ENCODE results near the gene TCEANC.
"Not testable (repeated sequence)": the region's sequence is repeated elsewhere in the genome, so short reads cannot be mapped to it uniquely, and the experiment has no call there.

Gene TCEANC

GRCh38 chrX:13652850-13653693 is at the start of gene TCEANC:
Gene TCEANC, plus strand, starts transcription at chrX:13653141. Its CDS starts 9,368 bp downstream, at chrX:13662509.
- Histone ChIP-seq H3K4me3 (peak within 1 kb of the TSS; percentile 44 to 60 (median 53)), H3K27ac (peak within 1 kb of the TSS; percentile 22 to 96 (median 90))

DNA sequence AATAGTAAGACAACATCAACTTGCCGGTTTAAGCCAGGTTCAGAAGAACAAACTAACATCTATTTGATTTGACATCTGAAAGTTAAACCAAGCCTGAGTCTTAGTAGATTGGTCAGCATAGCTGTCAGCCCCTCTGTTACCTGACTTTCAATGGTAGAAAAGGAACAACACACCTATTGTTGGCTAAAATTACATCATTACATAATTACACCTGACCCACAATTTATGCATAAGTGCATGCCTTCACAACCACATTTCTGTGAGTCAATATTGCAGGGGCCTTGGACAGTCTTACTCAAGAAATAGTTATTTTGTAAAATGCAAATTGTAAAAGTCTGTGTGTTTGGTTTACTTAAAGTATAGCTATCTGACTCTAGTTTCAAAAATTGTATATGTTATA is 47.3 kb upstream of the TCEANC start:
- Histone ChIP-seq H3K27ac (no peak overlapping the region), H3K4me3 (no peak overlapping the region)

DNA sequence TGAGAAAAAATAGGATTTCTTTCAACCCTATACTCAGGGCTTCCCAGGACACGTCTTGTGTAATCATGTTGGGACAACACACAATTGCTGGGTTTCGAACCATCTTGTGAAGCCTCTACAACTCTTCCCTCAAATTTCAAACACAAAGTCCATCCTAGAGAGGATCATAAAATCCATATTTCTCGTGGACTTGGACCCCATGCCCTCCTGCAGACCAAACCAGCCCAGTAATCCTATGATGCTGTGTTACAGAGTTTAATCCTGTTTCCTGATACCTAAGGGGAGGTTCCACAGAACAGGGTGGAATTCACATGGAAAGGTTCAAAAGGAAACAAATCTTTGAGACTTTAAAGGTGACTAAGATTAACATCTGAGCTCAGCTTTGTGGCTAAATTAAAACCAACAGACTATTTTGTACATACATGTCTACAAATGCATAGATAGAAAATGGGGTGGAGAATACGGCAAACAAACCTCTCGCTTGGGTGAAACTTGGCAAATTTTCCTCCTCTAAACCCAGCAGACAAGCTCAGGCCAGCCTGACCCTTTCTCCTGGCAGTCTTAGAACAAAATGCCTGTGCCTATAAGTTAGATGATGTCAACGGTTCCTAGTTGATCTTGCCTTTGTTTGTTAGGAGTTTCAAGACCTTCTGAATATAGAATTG is 45.5 kb upstream of the TCEANC start:
- Histone ChIP-seq H3K27ac (no peak overlapping the region), H3K4me3 (no peak overlapping the region)

- no peak overlapping the region for H3K27ac ChIP-seq
- no peak overlapping the region for H3K4me3 ChIP-seq
Observed at GRCh38 chrX:13607996-13608365, 45.0 kb upstream of the TCEANC start.

DNA sequence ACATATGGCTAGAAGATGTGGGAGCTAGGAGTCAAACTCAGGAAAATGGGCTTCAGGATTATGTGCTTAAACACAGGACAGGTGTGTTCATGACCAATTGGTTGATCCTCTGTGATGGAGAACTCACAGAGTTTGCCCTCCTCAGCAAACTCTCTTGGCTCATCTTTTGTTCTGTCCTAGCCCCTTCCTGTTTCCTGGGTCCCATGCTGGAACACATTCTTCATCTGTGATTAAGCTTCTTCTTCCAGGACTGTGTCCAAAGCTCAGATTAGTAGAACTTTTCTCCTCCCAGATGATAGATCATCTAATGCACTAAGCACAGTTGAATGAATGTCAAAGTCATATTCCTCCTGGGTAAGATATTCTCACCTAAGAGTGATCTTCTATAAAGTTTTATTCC is 38.8 kb upstream of the TCEANC start:
- no peak overlapping the region for H3K27ac ChIP-seq
- H3K4me3 ChIP-seq, result no peak overlapping the region

GRCh38 chrX:13620207-13620606 is 32.7 kb upstream of the TCEANC start:
- no peak overlapping the region for H3K27ac ChIP-seq
- H3K4me3 ChIP-seq, result no peak overlapping the region

GRCh38 chrX:13622401-13622964 is 30.5 kb upstream of the TCEANC start:
- no peak overlapping the region for H3K27ac ChIP-seq
- no peak overlapping the region for H3K4me3 ChIP-seq

GRCh38 chrX:13627306-13627705 is 25.6 kb upstream of the TCEANC start:
- Histone ChIP-seq H3K27ac (no peak overlapping the region), H3K4me3 (no peak overlapping the region)

- not testable (repeated sequence) for H3K27ac ChIP-seq, H3K4me3 ChIP-seq
Observed at GRCh38 chrX:13637224-13637623, 15.7 kb upstream of the TCEANC start.

DNA sequence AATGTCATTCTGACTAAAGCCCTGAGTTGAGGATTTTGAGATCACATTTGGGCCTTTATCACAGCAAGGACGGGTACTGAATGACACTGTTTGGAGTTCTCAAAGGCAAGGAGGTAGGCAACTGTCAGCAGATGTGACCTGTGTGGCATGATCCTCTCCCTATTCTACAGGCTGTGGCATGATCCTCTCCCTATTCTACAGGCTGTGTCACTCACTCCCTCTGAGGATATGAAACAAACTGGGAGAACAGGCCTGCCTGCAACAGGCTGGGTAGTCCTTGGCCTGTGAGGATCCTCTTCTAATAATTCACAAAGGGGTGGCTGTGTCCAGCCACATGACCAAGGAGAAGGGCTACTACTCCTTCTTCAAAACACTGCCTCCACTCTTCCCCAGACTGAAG is 14.9 kb upstream of the TCEANC start:
- Histone ChIP-seq H3K4me3 (no peak overlapping the region), H3K27ac (no peak overlapping the region)

- Histone ChIP-seq H3K27ac (no peak overlapping the region), H3K4me3 (no peak overlapping the region)
Observed at GRCh38 chrX:13638826-13639225, 14.1 kb upstream of the TCEANC start.

DNA sequence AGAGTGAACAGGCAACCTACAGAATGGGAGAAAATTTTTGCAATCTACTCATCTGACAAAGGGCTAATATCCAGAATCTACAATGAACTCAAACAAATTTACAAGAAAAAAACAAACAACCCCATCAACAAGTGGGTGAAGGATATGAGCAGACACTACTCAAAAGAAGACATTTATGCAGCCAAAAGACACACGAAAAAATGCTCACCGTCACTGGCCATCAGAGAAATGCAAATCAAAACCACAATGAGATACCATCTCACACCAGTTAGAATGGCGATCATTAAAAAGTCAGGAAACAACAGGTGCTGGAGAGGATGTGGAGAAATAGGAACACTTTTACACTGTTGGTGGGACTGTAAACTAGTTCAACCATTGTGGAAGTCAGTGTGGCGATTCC is 11.3 kb upstream of the TCEANC start:
- not testable (repeated sequence) for H3K4me3 ChIP-seq, H3K27ac ChIP-seq

DNA sequence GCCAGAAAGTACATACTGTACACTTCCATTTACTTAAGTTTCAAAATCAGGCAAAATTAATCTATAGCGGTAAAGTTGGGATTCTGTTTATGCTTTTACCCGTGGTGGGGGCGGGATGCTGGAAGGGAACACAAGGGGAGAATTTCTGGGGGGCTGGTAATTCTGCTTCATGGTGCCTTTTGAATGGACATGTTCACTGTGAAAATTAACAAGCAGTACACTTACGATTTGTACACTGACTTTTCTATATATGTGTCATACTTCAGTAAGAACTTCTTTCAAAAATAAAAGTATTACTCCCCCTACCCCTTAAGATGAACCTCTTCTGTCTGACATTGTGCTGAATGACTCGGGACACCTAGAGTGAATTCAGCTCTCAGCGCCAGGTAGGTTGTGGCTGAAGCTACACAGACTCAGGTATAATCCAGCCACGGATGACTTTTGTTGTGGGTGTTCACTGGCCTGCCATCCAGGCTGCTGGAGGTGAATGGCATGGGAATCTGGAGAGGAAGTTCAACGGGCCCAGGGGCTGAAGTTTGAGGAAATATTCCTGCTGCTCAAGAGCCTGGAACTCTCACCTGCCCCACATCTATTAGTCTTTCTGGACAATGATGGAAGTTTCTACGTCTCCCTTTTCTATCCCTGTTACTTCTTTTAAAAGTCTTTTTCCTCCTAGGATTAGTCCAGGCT is 7.3 kb upstream of the TCEANC start:
- H3K4me3 ChIP-seq, result no peak overlapping the region
- H3K27ac ChIP-seq, result no peak overlapping the region

DNA sequence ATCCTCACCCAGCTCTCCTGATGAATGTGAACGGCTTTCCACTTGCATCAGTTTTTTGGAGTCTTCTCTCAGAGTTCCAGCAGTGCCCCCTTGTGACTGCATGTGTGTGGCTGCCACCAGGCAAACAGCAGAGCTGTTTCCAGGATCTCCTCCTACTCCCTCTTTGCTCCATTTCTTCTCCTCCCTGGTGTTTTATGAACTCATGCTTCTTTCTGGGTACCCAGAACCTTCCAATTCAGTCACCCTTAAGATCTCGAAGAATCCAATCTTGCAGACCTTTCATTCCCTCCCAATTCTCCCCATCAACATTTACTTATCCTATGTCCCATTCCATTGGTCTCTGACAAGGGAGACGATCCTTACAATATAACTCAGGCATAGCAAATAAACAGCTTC is 6.8 kb upstream of the TCEANC start:
- Histone ChIP-seq H3K4me3 (no peak overlapping the region), H3K27ac (no peak overlapping the region)

DNA sequence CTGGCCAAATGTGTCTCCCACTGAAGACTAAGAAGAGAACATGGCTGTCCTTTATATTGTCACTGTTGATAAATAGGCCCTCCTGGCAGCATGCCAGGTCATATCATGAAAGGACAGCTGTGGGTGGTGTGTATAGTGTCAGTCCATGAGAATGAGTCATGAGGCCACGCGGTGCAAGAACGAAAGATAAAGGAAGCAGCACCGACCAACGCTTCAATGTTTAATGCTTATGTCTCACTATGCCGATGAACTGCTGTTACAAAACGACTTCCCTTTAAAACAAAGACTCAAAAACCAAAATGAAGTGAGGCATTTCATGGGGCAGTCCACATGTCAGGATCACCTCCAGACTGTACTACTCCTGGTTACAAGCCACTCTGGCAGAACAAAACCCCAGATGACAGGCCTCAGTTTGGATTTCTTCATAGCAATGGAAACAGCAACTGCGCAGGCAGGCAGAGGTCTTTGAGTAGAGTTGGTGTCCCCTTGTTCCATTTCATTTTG is 5.2 kb upstream of the TCEANC start:
- peak overlapping the region in 2 of 21 experiments; percentile 7 to 10 for H3K27ac ChIP-seq
- no peak overlapping the region for H3K4me3 ChIP-seq

DNA sequence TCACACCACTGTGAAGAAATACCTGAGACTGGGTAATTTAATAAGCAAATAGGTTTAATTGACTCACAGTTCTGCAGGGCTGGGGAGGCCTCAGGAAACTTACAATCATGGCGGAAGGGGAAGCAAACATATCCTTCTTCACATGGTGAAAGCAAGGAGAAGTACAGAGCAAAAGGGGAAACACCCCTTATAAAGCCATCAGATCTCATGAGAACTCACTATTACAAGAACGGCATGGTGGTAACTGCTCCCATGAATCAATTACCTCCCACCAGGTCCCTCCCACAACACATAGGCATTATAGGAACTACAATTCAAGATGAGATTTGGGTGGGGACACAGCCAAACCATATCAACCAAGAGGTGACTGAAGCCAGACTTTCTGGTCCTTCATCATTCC is 4.6 kb upstream of the TCEANC start:
- not testable (repeated sequence) for H3K4me3 ChIP-seq
- peak overlapping the region in 1 of 21 experiments; percentile 7 for H3K27ac ChIP-seq

DNA sequence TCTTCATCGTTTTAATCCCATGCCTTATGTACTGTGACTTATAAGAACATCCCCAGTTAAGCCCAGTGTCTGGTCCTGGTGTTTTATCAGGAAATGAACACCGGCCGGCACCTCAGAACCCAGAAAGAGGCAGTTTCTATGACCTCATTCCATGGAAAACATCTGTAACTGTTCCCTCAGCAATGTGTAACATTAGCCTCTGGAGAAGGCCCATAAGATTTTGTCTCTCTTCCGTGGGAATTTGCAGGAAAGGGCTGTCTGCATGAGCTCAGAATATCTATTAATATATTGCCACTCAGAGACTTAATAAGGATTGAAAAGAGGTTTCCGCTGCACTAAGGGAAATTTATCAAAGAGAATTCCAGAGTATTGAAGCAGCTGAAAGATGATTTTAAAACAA is 3.1 kb upstream of the TCEANC start:
- Histone ChIP-seq H3K27ac (peak overlapping the region in 1 of 21 experiments; percentile 12), H3K4me3 (no peak overlapping the region)

GRCh38 chrX:13650318-13650717 is 2.6 kb upstream of the TCEANC start:
- Histone ChIP-seq H3K4me3 (no peak overlapping the region), H3K27ac (no peak overlapping the region)

DNA sequence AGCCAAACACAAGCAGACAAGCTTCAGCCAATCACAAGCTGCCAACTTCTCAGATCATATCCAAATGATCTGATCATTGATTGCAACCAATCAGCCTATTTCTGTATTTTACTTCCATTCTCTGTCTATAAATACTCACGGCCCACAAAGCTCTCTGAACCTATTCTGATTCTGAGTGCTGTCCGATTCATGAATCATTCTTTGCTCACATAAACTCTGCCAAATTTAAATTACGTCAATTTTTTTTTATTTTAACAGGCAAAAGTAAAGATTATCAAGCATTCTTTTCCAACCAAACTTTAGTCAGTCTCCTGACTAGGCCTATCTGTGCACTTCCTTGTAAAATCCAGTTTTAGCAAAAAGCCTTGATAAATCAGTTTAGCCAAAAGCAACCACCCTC is 1.8 kb upstream of the TCEANC start:
- Histone ChIP-seq H3K27ac (peak overlapping the region in 1 of 21 experiments; percentile 36), H3K4me3 (no peak overlapping the region)

- H3K4me3 ChIP-seq, result peak overlapping the region; percentile 22 to 60 (median 53)
- H3K27ac ChIP-seq, result peak overlapping the region in 19 of 21 experiments; percentile 20 to 96 (median 71)
Observed at GRCh38 chrX:13652287-13652793, 601 bp upstream of the TCEANC start.

Data from skin epidermis (tissue), 12 donors.